Measurements from ENCODE around the gene ATP6V0B. TPM values are rescaled to one million over a fixed set of nuclear protein-coding genes. Genes with fewer than 3 reads are reported as not detected.

ATP6V0B gene
- total and polyA plus RNA-seq, 9 of the 15 experiments (the other 6 are each of a cell fraction or from before 2014, with no cell fraction given), result 137 to 328 (median 220) TPM

- TF ChIP-seq, protein P1, sequence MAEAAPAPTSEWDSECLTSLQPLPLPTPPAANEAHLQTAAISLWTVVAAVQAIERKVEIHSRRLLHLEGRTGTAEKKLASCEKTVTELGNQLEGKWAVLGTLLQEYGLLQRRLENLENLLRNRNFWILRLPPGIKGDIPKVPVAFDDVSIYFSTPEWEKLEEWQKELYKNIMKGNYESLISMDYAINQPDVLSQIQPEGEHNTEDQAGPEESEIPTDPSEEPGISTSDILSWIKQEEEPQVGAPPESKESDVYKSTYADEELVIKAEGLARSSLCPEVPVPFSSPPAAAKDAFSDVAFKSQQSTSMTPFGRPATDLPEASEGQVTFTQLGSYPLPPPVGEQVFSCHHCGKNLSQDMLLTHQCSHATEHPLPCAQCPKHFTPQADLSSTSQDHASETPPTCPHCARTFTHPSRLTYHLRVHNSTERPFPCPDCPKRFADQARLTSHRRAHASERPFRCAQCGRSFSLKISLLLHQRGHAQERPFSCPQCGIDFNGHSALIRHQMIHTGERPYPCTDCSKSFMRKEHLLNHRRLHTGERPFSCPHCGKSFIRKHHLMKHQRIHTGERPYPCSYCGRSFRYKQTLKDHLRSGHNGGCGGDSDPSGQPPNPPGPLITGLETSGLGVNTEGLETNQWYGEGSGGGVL (CRISPR knock-in tag; IDR thresholded peaks at IDR 0.05), result no peak
- TF ChIP-seq ARID4B (CRISPR knock-in tag; IDR thresholded peaks at IDR 0.05), result no peak; the same call in none of the 2 replicates
- no peak for TF ChIP-seq SRSF1 (IDR thresholded peaks at IDR 0.05; ENCODE audit: low read depth, low read length)
- peak; percentile 8; the same call in 1 of the 2 replicates for TF ChIP-seq ZNF740 (CRISPR knock-in tag; IDR thresholded peaks at IDR 0.05)
- TF ChIP-seq ZNF740 (tag; IDR thresholded peaks at IDR 0.05), result no peak; a peak in 1 of 4 replicates
- no peak for TF ChIP-seq ZNF146 (CRISPR knock-in tag; IDR thresholded peaks at IDR 0.05; ENCODE audit: unreplicated experiment)
- no peak for TF ChIP-seq PPARD (CRISPR knock-in tag; IDR thresholded peaks at IDR 0.05)
- TF ChIP-seq ZFP36 (IDR thresholded peaks at IDR 0.05; ENCODE audit: low read depth, low read length, partially characterized antibody), result no peak
- TF ChIP-seq ZBTB40 (IDR thresholded peaks at IDR 0.05), result no peak
- 0 out of 2 replicates have a peak, but pooled peaks have one; percentile 19 for TF ChIP-seq ZBTB40 (CRISPR knock-in tag; IDR thresholded peaks at IDR 0.05)
Observed at GRCh38 chr1:43975249-43975961, 645 bp downstream of the ATP6V0B start (continued).

Measured in K562 (cell line).